Osteoblast (primary cell): ENCODE measurements around the gene MYNN. TPM values are rescaled to one million over a fixed set of nuclear protein-coding genes. Genes with fewer than 3 reads are reported as not detected.

Experiments
- DNase-seq: peaks from one replicate; pipeline ENCODE4 v3.0.0; 2011; ENCODE audit warnings: low spot score, mixed read lengths; ENCODE audit not compliant: insufficient read length; ENCODE audit errors: missing footprints
- H2AFZ ChIP-seq: 2 replicates; pipeline ENCODE4 v1.6.0; 2011; ENCODE audit warnings: mild to moderate bottlenecking, low read length
- H3K27ac ChIP-seq: 2 replicates; pipeline ENCODE4 v1.5.1; 2011; ENCODE audit warnings: mild to moderate bottlenecking, low read depth, low read length, moderate library complexity
- H3K27me3 ChIP-seq: 2 replicates; pipeline ENCODE4 v1.6.0; 2012; ENCODE audit warnings: mild to moderate bottlenecking, control low read depth, inconsistent platforms, low read length, moderate library complexity; ENCODE audit not compliant: insufficient read depth
- H3K36me3 ChIP-seq: 2 replicates; pipeline ENCODE4 v1.5.1; 2011; ENCODE audit warnings: mild to moderate bottlenecking, low read length, control low read depth, moderate library complexity; ENCODE audit not compliant: insufficient read depth
- H3K4me1 ChIP-seq: 2 replicates; pipeline ENCODE4 v1.5.1; 2011; ENCODE audit warnings: mild to moderate bottlenecking, low read length, control low read depth, moderate library complexity; ENCODE audit not compliant: insufficient read depth
- H3K4me2 ChIP-seq: 2 replicates; pipeline ENCODE4 v1.6.0; 2011; ENCODE audit warnings: mild to moderate bottlenecking, low read length; ENCODE audit not compliant: insufficient read depth
- H3K4me3 ChIP-seq: fragments of 200-600 bp; sonication (generic); 3 replicates; pipeline ENCODE4 v1.5.1; 2012; ENCODE audit warnings: mild to moderate bottlenecking, low read length, inconsistent platforms; ENCODE audit not compliant: insufficient read depth
- H3K79me2 ChIP-seq: 2 replicates; pipeline ENCODE4 v1.6.0; 2012; ENCODE audit warnings: mild to moderate bottlenecking, low read length, control low read depth, inconsistent platforms; ENCODE audit not compliant: insufficient read depth
- H3K9me3 ChIP-seq: 2 replicates; pipeline ENCODE4 v1.5.1; 2011; ENCODE audit warnings: low read depth, low read length, control low read depth
- H4K20me1 ChIP-seq: 2 replicates; pipeline ENCODE4 v1.6.0; 2012; ENCODE audit warnings: mild to moderate bottlenecking, low read length, control low read depth; ENCODE audit not compliant: insufficient read depth
- CTCF ChIP-seq: IDR thresholded peaks from 2 replicates; pipeline ENCODE4 v1.5.1; 2011; ENCODE audit warnings: mild to moderate bottlenecking, low read depth, low read length, moderate library complexity; ENCODE audit errors: extremely low read depth
- total RNA-seq: library from RNA; depleted of rRNA; stranded (reverse); fragments of >200 nt; gene quantifications from 2 replicates; pipeline ENCODE4 v1.2.3, GENCODE V29; 2012

MYNN gene
- total RNA-seq, 1 donor = 22.1 TPM

- peak within 1 kb of the TSS; percentile 76 for H3K27ac ChIP-seq
- DNase-seq = peak; percentile 96
- H3K9me3 ChIP-seq = no peaks in the 10 kb centered on the region
Measured at GRCh38 chr3:169769287-169770181, 3.7 kb upstream of the MYNN start, which contains the start of gene ACTRT3. Gene ACTRT3, minus strand, starts transcription at chr3:169769561. Its CDS starts 41 bp downstream, at chr3:169769520.

GRCh38 chr3:169771497-169772304 is 1.5 kb upstream of the MYNN start:
- Histone ChIP-seq H3K79me2 (peaks cover 35% of the 10 kb centered on the region), H3K36me3 (peaks cover 18% of the 10 kb centered on the region), H3K27ac (peak overlapping the region; percentile 95), H2AFZ (peak overlapping the region; percentile 99), H3K4me3 (peak overlapping the region; percentile 100), H3K4me1 (peaks cover 12% of the 10 kb centered on the region), H3K4me2 (peak overlapping the region; percentile 99), H3K9me3 (no peaks in the 10 kb centered on the region), H3K27me3 (no peaks in the 10 kb centered on the region), H4K20me1 (peaks cover 21% of the 10 kb centered on the region)
- DNase-seq = peak; percentile 71
- TF ChIP-seq CTCF = no peak

More at GRCh38 chr3:169769287-169770181, 3.7 kb upstream of the MYNN start, which contains the start of gene ACTRT3:
- Histone ChIP-seq H3K4me3 (peak within 1 kb of the TSS; percentile 97), H3K36me3 (peaks cover 2% of the 10 kb centered on the region), H4K20me1 (peaks cover 9% of the 10 kb centered on the region), H3K4me2 (peak within 1 kb of the TSS; percentile 98), H3K4me1 (peaks cover 13% of the 10 kb centered on the region), H3K27me3 (no peaks in the 10 kb centered on the region), H2AFZ (peak within 1 kb of the TSS; percentile 96), H3K79me2 (peaks cover 16% of the 10 kb centered on the region)
- TF ChIP-seq CTCF = no peak

- no peak for TF ChIP-seq CTCF
Measured at GRCh38 chr3:169772305-169772896, 795 bp upstream of the MYNN start.

More at GRCh38 chr3:169772305-169772896, 795 bp upstream of the MYNN start:
- H3K4me1 ChIP-seq = peaks cover 12% of the 10 kb centered on the region
- peaks cover 42% of the 10 kb centered on the region for H3K79me2 ChIP-seq
- peak overlapping the region; percentile 100 for H3K4me3 ChIP-seq
- H2AFZ ChIP-seq = peak overlapping the region; percentile 99
- peak; percentile 78 for DNase-seq
- H3K36me3 ChIP-seq = peaks cover 24% of the 10 kb centered on the region
- H3K4me2 ChIP-seq = peak overlapping the region; percentile 99
- H4K20me1 ChIP-seq = peaks cover 21% of the 10 kb centered on the region
- H3K27ac ChIP-seq = peak overlapping the region; percentile 95
- no peaks in the 10 kb centered on the region for H3K27me3 ChIP-seq
- H3K9me3 ChIP-seq = no peaks in the 10 kb centered on the region
